GM18868 (cell line): ENCODE results near the gene GOLGA5.
"Not testable (repeated sequence)": the region's sequence is repeated elsewhere in the genome, so short reads cannot be mapped to it uniquely, and the experiment has no call there.

Experiments used
- ATAC-seq: cut with Tn5 transposase; IDR thresholded peaks from one replicate; pipeline ENCODE4 v1.9.1; 2021; ENCODE audit warnings: mild to moderate bottlenecking, moderate library complexity; ENCODE audit not compliant: unreplicated experiment

Gene GOLGA5

GRCh38 chr14:92793709-92794546 is at the start of gene GOLGA5:
Gene GOLGA5 (plus strand): TSS chr14:92794305. CDS start chr14:92797438, 3,133 bp downstream.
- ATAC-seq, result peak; percentile 97

- no peak for ATAC-seq
Observed at GRCh38 chr14:92747701-92748258, 46.3 kb upstream of the GOLGA5 start.

DNA sequence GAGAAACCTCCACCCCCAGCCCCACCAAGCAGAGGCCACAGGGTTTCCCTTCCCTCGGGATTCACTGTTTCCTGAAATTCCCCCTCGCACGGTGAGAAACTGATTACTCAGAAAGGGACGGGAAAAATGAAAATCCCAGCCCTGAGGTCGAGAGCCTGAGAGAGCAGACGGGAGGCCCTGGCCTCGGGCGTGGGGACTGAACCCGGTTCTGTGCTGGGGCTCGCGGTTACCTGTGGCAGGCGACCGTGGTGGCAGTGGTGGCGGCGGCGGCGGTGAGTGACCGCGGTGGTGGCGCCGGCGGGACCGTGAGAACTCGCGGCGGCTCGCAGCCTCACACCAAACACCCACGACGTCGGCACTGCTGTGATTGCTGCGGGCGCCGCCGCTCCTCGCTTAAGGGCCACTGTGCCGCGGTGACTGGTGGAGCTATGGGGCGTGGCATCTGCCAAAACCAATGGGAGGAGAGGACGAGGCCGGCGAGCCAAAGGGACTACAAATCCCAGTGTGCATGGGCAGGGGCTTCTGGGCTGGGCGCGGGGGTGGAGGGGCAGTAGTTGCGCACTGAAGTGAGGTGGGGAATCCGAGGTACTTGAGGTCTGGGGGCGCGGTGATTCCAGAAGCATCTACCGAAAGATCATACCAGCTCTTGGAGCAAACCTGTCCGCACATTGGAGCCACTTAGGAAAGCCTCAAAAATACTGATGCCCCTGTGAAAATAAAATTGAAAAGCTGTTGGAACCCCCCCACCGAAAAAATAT is 45.7 kb upstream of the GOLGA5 start, which contains the start of gene LGMN:
TSS of gene LGMN (minus strand) at position 369 of the 758 bp plus-strand sequence. CDS start 15,841 bp downstream, outside the sequence.
- ATAC-seq, result peak; percentile 86

GRCh38 chr14:92750222-92750728 is 43.8 kb upstream of the GOLGA5 start:
- not testable (repeated sequence) for ATAC-seq

DNA sequence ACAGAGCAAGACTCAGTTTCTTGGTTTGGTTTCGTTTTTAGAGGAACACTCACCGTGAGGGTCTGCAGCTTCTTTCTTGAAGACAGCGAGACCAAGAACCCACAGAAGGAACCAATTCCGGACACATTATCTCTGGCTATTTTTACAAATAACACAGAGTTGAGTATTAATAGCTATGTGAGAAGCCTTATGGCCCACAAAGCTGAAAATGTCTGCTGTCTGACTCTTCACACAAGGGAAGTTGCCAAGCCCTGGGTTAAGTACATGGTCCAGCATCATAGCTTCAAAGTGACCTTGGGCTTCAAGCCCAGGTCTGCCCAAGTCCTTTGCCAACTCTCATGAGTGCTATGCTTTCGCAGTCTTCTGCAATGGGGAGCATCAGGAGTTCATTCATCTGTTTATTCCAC is 43.1 kb upstream of the GOLGA5 start:
- ATAC-seq, result no peak

- ATAC-seq, result no peak
Observed at GRCh38 chr14:92751819-92752218, 42.3 kb upstream of the GOLGA5 start.

- ATAC-seq, result no peak
Observed at GRCh38 chr14:92753250-92753649, 40.9 kb upstream of the GOLGA5 start.

- ATAC-seq, result no peak
Observed at GRCh38 chr14:92754966-92755365, 39.1 kb upstream of the GOLGA5 start.

DNA sequence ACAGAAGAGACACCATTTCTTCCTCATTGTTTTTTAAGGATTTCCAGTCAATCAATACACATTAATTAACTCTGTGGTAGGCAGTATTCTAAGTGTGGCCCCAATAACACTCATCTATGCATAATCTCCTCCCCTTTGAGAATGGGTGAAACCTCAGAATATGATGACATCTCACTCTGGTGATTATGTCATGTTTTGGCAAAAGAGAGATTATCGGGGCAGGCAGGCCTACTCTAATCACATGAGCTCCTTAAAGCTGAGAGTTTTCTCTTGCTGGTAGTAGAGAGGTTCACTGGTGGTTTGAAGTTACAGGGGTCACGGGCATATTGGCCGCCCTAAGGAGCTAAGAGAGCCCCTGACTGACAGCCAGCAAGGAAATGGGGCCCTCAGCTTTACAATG is 38.6 kb upstream of the GOLGA5 start:
- no peak for ATAC-seq

DNA sequence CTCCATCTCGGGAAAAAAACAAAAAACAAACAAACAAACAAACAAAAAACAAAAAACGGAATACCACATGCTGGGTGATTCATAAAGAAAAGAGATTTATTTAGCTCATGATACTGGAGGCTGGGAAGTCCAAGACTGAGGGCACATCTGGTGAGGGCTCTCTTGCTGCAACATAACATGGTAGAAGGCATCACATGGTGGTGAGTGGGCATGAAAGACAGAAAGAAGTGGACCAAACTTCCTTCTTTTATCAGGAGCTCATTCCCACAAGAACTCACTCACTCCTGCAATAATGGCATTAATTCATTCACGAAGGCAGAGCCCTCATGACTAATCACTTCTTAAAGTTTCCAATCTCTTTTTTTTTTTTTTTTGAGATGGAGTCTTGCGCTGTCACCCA is 37.7 kb upstream of the GOLGA5 start:
- no peak for ATAC-seq

GRCh38 chr14:92759300-92759678 is 34.8 kb upstream of the GOLGA5 start:
- no peak for ATAC-seq

- no peak for ATAC-seq
Observed at GRCh38 chr14:92759679-92760523, 34.2 kb upstream of the GOLGA5 start.

DNA sequence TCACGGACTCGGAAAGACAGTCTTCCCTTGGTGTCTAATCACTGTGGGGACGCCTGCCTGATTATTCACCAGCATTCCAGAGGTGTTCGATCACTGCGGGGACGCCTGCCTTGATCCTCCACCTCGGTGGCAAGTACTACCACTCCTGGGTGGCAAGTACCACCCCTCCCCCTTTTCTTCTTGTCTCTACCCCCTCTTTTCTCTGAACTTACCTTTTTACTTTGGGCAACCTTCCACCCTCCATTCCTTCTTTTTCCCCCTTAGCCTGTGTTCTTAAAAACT is 33.6 kb upstream of the GOLGA5 start:
- no peak for ATAC-seq

GRCh38 chr14:92763666-92764631 is 30.2 kb upstream of the GOLGA5 start:
- ATAC-seq, result not testable (repeated sequence)

- ATAC-seq, result peak; percentile 85
Observed at GRCh38 chr14:92768236-92768635, 25.9 kb upstream of the GOLGA5 start.

GRCh38 chr14:92768795-92769194 is 25.3 kb upstream of the GOLGA5 start:
- no peak for ATAC-seq

- ATAC-seq, result no peak
Observed at GRCh38 chr14:92770484-92770883, 23.6 kb upstream of the GOLGA5 start.

GRCh38 chr14:92774572-92774971 is 19.5 kb upstream of the GOLGA5 start:
- no peak for ATAC-seq

GRCh38 chr14:92775292-92775691 is 18.8 kb upstream of the GOLGA5 start:
- peak; percentile 94 for ATAC-seq
